Stimulated activated CD8-positive, alpha-beta memory T cell treated with anti-CD3 and anti-CD28 coated beads, Interleukin-12 subunit alpha, Interleukin-12 subunit beta, amount 100 ng/mL, for 24 hours (primary cell): ENCODE measurements around the gene MRPL12.

Experiments
- DNase-seq: peaks from one replicate; pipeline ENCODE4 v3.0.0-alpha.2; 2020; ENCODE audit errors: extremely low read depth

MRPL12 gene

GRCh38 chr17:81740395-81740961 is 37.3 kb downstream of the MRPL12 start:
- DNase-seq = no peak

GRCh38 chr17:81741049-81741593 is 38.0 kb downstream of the MRPL12 start:
- DNase-seq = no peak

GRCh38 chr17:81741594-81742452 is 38.7 kb downstream of the MRPL12 start:
- DNase-seq = no peak
